Measurements from ENCODE around the gene CYFIP1. TPM values are rescaled to one million over a fixed set of nuclear protein-coding genes. Genes with fewer than 3 reads are reported as not detected.

Gene CYFIP1
- total and polyA plus RNA-seq, 2 of the 13 experiments (the other 11 are each of a cell fraction or from before 2014, with no cell fraction given), result 38.1 to 58.3 TPM

GRCh38 chr15:22867886-22868285 lies 112.3 kb downstream of the CYFIP1 start:
- TF ChIP-seq RBM22 (optimal IDR thresholded peaks at IDR 0.05; ENCODE audit: low read length) (peak; percentile 37), ATM (IDR thresholded peaks at IDR 0.05; ENCODE audit: borderline replicate concordance) (no peak)
- ATAC-seq, result no peak
- H4K20me1 ChIP-seq (ENCODE audit: insufficient read depth, low read length), result no peaks in the 10 kb centered on the region
- no peak overlapping the region for H3K27ac ChIP-seq (ENCODE audit: extremely low read length, insufficient read depth, low read length)
- H3K4me3 ChIP-seq (replicated peaks in 1 of 3; ENCODE audit: insufficient read depth in 1 of 3, low read depth in 2 of 3, low read length in 3 of 3), result no peak overlapping the region
- BruUV-seq (replicated peaks), result no TSS peak
- ChIA-PET POLR2A (no interaction called here), CTCF (ENCODE audit: low intra/inter-chr PET ratio, low total read pairs) (no interaction called here)
- in situ Hi-C loops (cut with HindIII; ENCODE audit: extremely low pct_ligation_motif_present, low pct_unique_long_range_greater_than_20kb), result no loop called here
- H3K27me3 ChIP-seq (ENCODE audit: control insufficient read depth in 1 of 2, insufficient read depth in 2 of 2, low read length in 2 of 2), result no peaks in the 10 kb centered on the region
- WGBS (ENCODE audit: low lambda C conversion rate), result over 99% methylated on average over 6 of the region's 6 CpGs
- H3K36me3 ChIP-seq (replicated peaks in 1 of 2; ENCODE audit: control insufficient read depth in 1 of 2, insufficient read depth in 2 of 2, low read length in 2 of 2), result peaks cover 18 to 76% of the 10 kb centered on the region in 2 experiments
- no peak overlapping the region for H2AFZ ChIP-seq (ENCODE audit: low read length)
- H3K4me1 ChIP-seq (ENCODE audit: insufficient read depth, low read length), result no peaks in the 10 kb centered on the region
- no peak overlapping the region for H3K9ac ChIP-seq (ENCODE audit: insufficient read depth, low read depth, low read length)
- intact Hi-C loops (cut with micrococcal nuclease; ENCODE audit: unreplicated experiment), result no loop called here
- no peak overlapping the region for H3K4me2 ChIP-seq (ENCODE audit: low read depth, low read length)
- H3K79me2 ChIP-seq (ENCODE audit: insufficient read depth, low read length), result no peaks in the 10 kb centered on the region
- no peaks in the 10 kb centered on the region for H3K9me3 ChIP-seq (ENCODE audit: low read length)
- FAIRE-seq, result no peak
- no peak for DNase-seq (ENCODE audit: low spot score)

GRCh38 chr15:22866079-22866478 lies 114.1 kb downstream of the CYFIP1 start:
- ChIA-PET POLR2A (no interaction called here), CTCF (ENCODE audit: low intra/inter-chr PET ratio, low total read pairs) (no interaction called here)
- Histone ChIP-seq H3K36me3 (replicated peaks in 1 of 2; ENCODE audit: control insufficient read depth in 1 of 2, insufficient read depth in 2 of 2, low read length in 2 of 2) (peaks cover 11 to 75% of the 10 kb centered on the region in 2 experiments), H3K9ac (ENCODE audit: insufficient read depth, low read depth, low read length) (no peak overlapping the region), H3K4me1 (ENCODE audit: insufficient read depth, low read length) (no peaks in the 10 kb centered on the region), H4K20me1 (ENCODE audit: insufficient read depth, low read length) (no peaks in the 10 kb centered on the region), H3K4me2 (ENCODE audit: low read depth, low read length) (no peak overlapping the region), H2AFZ (ENCODE audit: low read length) (no peak overlapping the region), H3K4me3 (replicated peaks in 1 of 3; ENCODE audit: insufficient read depth in 1 of 3, low read depth in 2 of 3, low read length in 3 of 3) (no peak overlapping the region), H3K9me3 (ENCODE audit: low read length) (no peaks in the 10 kb centered on the region), H3K79me2 (ENCODE audit: insufficient read depth, low read length) (no peaks in the 10 kb centered on the region), H3K27me3 (ENCODE audit: control insufficient read depth in 1 of 2, insufficient read depth in 2 of 2, low read length in 2 of 2) (no peaks in the 10 kb centered on the region), H3K27ac (ENCODE audit: extremely low read length, insufficient read depth, low read length) (no peak overlapping the region)
- no peak for ATAC-seq
- 75% methylated on average over 7 of the region's 7 CpGs for WGBS (ENCODE audit: low lambda C conversion rate)
- no peak for FAIRE-seq
- in situ Hi-C loops (cut with HindIII; ENCODE audit: extremely low pct_ligation_motif_present, low pct_unique_long_range_greater_than_20kb), result no loop called here
- no TSS peak for BruUV-seq (replicated peaks)
- intact Hi-C loops (cut with micrococcal nuclease; ENCODE audit: unreplicated experiment), result no loop called here
- TF ChIP-seq ZMAT3 (CRISPR knock-in tag; conservative IDR thresholded peaks at IDR 0.05) (no peak), RBM22 (optimal IDR thresholded peaks at IDR 0.05; ENCODE audit: low read length) (peak; percentile 15), KMT2B (CRISPR knock-in tag; IDR thresholded peaks at IDR 0.05) (no peak)
- DNase-seq (ENCODE audit: low spot score), result no peak
